Measurements from ENCODE around the gene PPP1R2C.
A peak's percentile ranks its signal among the peaks of the same experiment; 100 is the strongest.

PPP1R2C gene

GRCh38 chrX:42778096-42778495 lies at the start of gene PPP1R2C:
TSS of gene PPP1R2C (minus strand) at chrX:42778163. CDS start at chrX:42778079, 84 bp downstream.
- peak in 1 of 2 donors; percentile 12 for DNase-seq

GRCh38 chrX:42825201-42825600 lies 47.2 kb upstream of the PPP1R2C start:
- DNase-seq = no peak

- DNase-seq = no peak
These were observed 46.6 kb upstream of the PPP1R2C start for GRCh38 chrX:42824541-42824940.

- DNase-seq = no peak
These were observed 45.5 kb upstream of the PPP1R2C start for GRCh38 chrX:42823443-42823842.

- DNase-seq = no peak
These were observed 44.0 kb upstream of the PPP1R2C start for GRCh38 chrX:42821803-42822443.

- DNase-seq = no peak
These were observed 40.4 kb upstream of the PPP1R2C start for GRCh38 chrX:42818151-42818921.

GRCh38 chrX:42809569-42809968 lies 31.6 kb upstream of the PPP1R2C start:
- DNase-seq = no peak

- no peak for DNase-seq
These were observed 29.4 kb upstream of the PPP1R2C start for GRCh38 chrX:42807393-42807792.

GRCh38 chrX:42804524-42804923 lies 26.6 kb upstream of the PPP1R2C start:
- DNase-seq = no peak

GRCh38 chrX:42803320-42803719 lies 25.4 kb upstream of the PPP1R2C start:
- DNase-seq = no peak

- DNase-seq = no peak
These were observed 19.8 kb upstream of the PPP1R2C start for GRCh38 chrX:42797651-42798269.

- DNase-seq = no peak
These were observed 5.5 kb upstream of the PPP1R2C start for GRCh38 chrX:42783451-42783850.

GRCh38 chrX:42776195-42776594 lies 1.8 kb downstream of the PPP1R2C start:
- no peak for DNase-seq

GRCh38 chrX:42772874-42773273 lies 5.1 kb downstream of the PPP1R2C start:
- DNase-seq = no peak

- DNase-seq = no peak
These were observed 6.2 kb downstream of the PPP1R2C start for GRCh38 chrX:42771506-42772335.

GRCh38 chrX:42770566-42770965 lies 7.4 kb downstream of the PPP1R2C start:
- no peak for DNase-seq

- DNase-seq = no peak
These were observed 18.1 kb downstream of the PPP1R2C start for GRCh38 chrX:42759881-42760280.

GRCh38 chrX:42755815-42756214 lies 22.1 kb downstream of the PPP1R2C start:
- DNase-seq = no peak

GRCh38 chrX:42754603-42755002 lies 23.4 kb downstream of the PPP1R2C start:
- DNase-seq = no peak

GRCh38 chrX:42754115-42754514 lies 23.8 kb downstream of the PPP1R2C start:
- DNase-seq = no peak

GRCh38 chrX:42752730-42753129 lies 25.2 kb downstream of the PPP1R2C start:
- DNase-seq = no peak

- no peak for DNase-seq
These were observed 26.4 kb downstream of the PPP1R2C start for GRCh38 chrX:42751573-42751972.
